GM23248 (cell line): Measurements from ENCODE around the gene ANKS1B. TPM values are rescaled to one million over a fixed set of nuclear protein-coding genes. Genes with fewer than 3 reads are reported as not detected.

Source experiments
- DNase-seq: peaks from one replicate; pipeline ENCODE4 v3.0.0-alpha.2; 2015
- H2AFZ ChIP-seq: fragments of 200-600 bp; sonication (generic); 2 replicates; pipeline ENCODE4 v1.6.1; 2016; ENCODE audit warnings: antibody characterized with exemption
- H3F3A ChIP-seq: fragments of 200-600 bp; sonication (generic); 2 replicates; pipeline ENCODE4 v1.6.1; 2016; ENCODE audit warnings: mild to moderate bottlenecking, antibody characterized with exemption, mixed run types; ENCODE audit not compliant: insufficient read depth
- H3K27ac ChIP-seq: fragments of 200-600 bp; sonication (generic); 2 replicates; pipeline ENCODE4 v1.5.1; 2016; ENCODE audit warnings: mild to moderate bottlenecking
- H3K27me3 ChIP-seq: fragments of 200-600 bp; sonication (generic); replicated peaks from 2 replicates; pipeline ENCODE4 v1.6.1; 2016; ENCODE audit warnings: mild to moderate bottlenecking; ENCODE audit not compliant: insufficient read depth
- H3K36me3 ChIP-seq: fragments of 200-600 bp; sonication (generic); 2 replicates; pipeline ENCODE4 v1.6.1; 2016; ENCODE audit warnings: low read depth, mild to moderate bottlenecking
- H3K4me1 ChIP-seq: fragments of 200-600 bp; sonication (generic); 2 replicates; pipeline ENCODE4 v1.6.1; 2016; ENCODE audit warnings: mild to moderate bottlenecking; ENCODE audit not compliant: insufficient read depth
- H3K4me2 ChIP-seq: fragments of 200-600 bp; sonication (generic); one replicate; pipeline ENCODE4 v1.6.1; 2016; ENCODE audit warnings: mild to moderate bottlenecking; ENCODE audit not compliant: unreplicated experiment
- H3K4me3 ChIP-seq: fragments of 200-600 bp; sonication (generic); 2 replicates; pipeline ENCODE4 v1.5.1; 2016; ENCODE audit warnings: mild to moderate bottlenecking
- H3K79me2 ChIP-seq: fragments of 200-600 bp; sonication (generic); 2 replicates; pipeline ENCODE4 v1.6.1; 2016; ENCODE audit warnings: mild to moderate bottlenecking; ENCODE audit not compliant: insufficient read depth
- H3K9ac ChIP-seq: fragments of 200-600 bp; sonication (generic); 2 replicates; pipeline ENCODE4 v1.6.1; 2016; ENCODE audit warnings: mild to moderate bottlenecking
- H3K9me2 ChIP-seq: fragments of 200-600 bp; sonication (generic); 2 replicates; pipeline ENCODE4 v1.6.1; 2016; ENCODE audit warnings: mixed run types, mild to moderate bottlenecking, moderate library complexity; ENCODE audit not compliant: insufficient read depth
- H3K9me3 ChIP-seq: fragments of 200-600 bp; sonication (generic); one replicate; pipeline ENCODE4 v1.6.1; 2017; ENCODE audit warnings: low read depth
- H4K20me1 ChIP-seq: fragments of 200-600 bp; sonication (generic); 2 replicates; pipeline ENCODE4 v1.6.0; 2016; ENCODE audit not compliant: insufficient read depth
- EZH2 ChIP-seq: fragments of 200-600 bp; sonication (generic); IDR thresholded peaks from 2 replicates; pipeline ENCODE4 v1.6.1; 2018; ENCODE audit warnings: antibody characterized with exemption, mild to moderate bottlenecking; ENCODE audit not compliant: insufficient read depth, poor library complexity, severe bottlenecking
- EZH2phosphoT487 ChIP-seq: fragments of 200-600 bp; sonication (generic); IDR thresholded peaks from 2 replicates; pipeline ENCODE4 v1.6.1; 2018; ENCODE audit warnings: antibody characterized with exemption, moderate library complexity, mild to moderate bottlenecking, low read depth; ENCODE audit not compliant: insufficient read depth
- WGBS, 2 experiments: methylation state at CpG; one replicate each; pipeline ENCODE4 v1.1.6; 2015 to 2017; ENCODE audit warnings: low lambda C conversion rate in 2 of 2, low coverage in 1 of 2; ENCODE audit errors: missing lambda C conversion rate in 2 of 2; 5-methylcytosine and 5-hydroxymethylcytosine counted together
- in situ Hi-C: fragments of 300-500 bp; cut with MboI; formaldehyde crosslinking; loops from 2 replicates; pipeline ENCODE4 v1.15.0; 2020
- polyA plus RNA-seq: library from polyadenylated mRNA; unstranded; fragments of >200 nt; fragmentation: Nextera tagmentation; extraction: Ambion mirVana; gene quantifications from 2 replicates; pipeline ENCODE4 v1.2.1, GENCODE V29; 2016
- total RNA-seq: library from RNA; depleted of rRNA; stranded (reverse); fragments of >200 nt; shearing (Covaris generic); gene quantifications from 2 replicates; pipeline ENCODE4 v1.2.3, GENCODE V29; 2014

The ANKS1B gene
- total and polyA plus RNA-seq, 2 experiments from 2014 or later: not detected

DNA sequence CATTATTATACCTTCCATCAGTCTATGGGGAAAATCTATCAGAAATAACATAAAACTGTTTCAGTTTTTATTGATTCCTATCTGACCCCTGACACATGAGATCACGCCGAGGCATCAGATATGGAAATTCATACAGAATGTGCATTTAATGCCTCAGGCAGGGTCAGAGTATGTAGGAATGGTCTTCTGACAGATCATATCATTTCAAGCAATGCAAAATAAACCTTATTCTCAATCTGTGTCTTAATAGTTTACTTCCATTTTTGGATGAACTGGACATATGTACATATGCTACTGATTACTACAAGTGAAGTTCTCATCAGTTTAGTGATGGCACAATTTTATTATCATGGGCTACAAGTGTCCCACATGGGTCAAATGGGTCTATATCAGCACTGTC lies 150.0 kb downstream of the ANKS1B start:
- Histone ChIP-seq H3K9ac (no peak overlapping the region), H3K4me2 (no peak overlapping the region), H3K27ac (no peak overlapping the region), H3K9me2 (no peaks in the 10 kb centered on the region), H3K4me1 (no peaks in the 10 kb centered on the region), H3K27me3 (no peaks in the 10 kb centered on the region), H3K79me2 (no peaks in the 10 kb centered on the region), H2AFZ (no peak overlapping the region), H3K9me3 (no peaks in the 10 kb centered on the region), H3K36me3 (no peaks in the 10 kb centered on the region), H3K4me3 (no peak overlapping the region), H4K20me1 (no peaks in the 10 kb centered on the region), H3F3A (no peaks in the 10 kb centered on the region)
- TF ChIP-seq EZH2phosphoT487 (no peak), EZH2 (no peak)
- WGBS, 2 experiments: 87 to 90% methylated on average over 2 of the region's 2 CpGs
- in situ Hi-C loops: no loop called here
- no peak for DNase-seq

DNA sequence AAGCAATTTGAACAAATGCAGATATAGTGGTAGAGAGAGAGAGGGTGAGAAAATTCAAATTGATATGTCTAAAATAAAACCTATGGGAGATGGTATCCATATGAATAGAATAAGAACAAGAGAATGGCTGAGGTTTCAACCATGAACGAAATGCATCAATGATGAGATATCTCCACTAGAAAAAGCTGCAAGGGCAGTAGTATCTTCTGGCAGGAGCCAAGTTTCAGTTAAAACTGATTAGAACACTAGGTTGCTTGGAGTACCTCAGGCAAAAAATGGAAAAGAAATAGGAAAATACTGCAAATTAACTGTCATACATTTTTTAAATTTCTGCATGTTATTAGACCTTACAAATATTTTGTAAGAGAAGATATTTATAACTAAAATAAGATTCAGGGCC lies 151.3 kb downstream of the ANKS1B start:
- TF ChIP-seq EZH2phosphoT487 (no peak), EZH2 (no peak)

DNA sequence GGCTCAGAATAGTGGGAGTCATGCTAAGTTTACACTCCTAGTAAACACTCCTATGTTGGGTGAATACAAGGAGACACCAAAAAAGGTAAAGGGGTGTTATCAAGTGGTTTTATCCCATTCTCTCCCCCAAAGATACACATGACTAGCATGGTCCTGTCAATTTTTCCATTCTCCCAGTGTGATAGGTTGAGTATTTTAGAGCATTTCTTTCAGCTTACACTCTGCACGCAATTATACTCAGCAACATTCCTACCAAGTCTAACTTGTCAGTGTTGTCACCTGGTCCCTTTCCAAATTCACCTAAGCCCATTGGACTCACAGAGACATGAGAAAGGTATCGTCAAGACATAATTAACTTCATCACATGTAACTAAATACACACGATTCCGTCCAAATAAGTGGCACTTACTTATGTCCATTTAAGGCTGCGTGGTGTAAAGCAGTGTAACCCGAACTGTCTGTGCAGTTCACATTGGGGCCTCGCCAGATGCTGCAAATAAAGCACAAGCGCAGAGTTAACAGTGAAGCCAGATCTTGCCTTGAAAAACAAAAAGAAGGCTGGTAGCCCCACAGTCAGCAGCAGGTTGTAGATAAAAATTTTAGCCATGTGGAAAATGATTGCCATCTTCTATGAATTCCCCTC lies 159.7 kb downstream of the ANKS1B start:
- 45 to 57% methylated on average over 8 of the region's 8 CpGs for WGBS, 2 experiments
- no peaks in the 10 kb centered on the region for H3F3A ChIP-seq
- no peak for DNase-seq

More for the DNA sequence above, 151.3 kb downstream of the ANKS1B start:
- DNase-seq: no peak
- Histone ChIP-seq H4K20me1 (no peaks in the 10 kb centered on the region), H3K9me2 (no peaks in the 10 kb centered on the region), H3K36me3 (no peaks in the 10 kb centered on the region), H3K4me1 (no peaks in the 10 kb centered on the region), H3K4me2 (no peak overlapping the region), H3K9ac (no peak overlapping the region), H3K79me2 (no peaks in the 10 kb centered on the region), H3K27ac (no peak overlapping the region), H2AFZ (no peak overlapping the region), H3F3A (no peaks in the 10 kb centered on the region), H3K4me3 (no peak overlapping the region), H3K27me3 (no peaks in the 10 kb centered on the region), H3K9me3 (no peaks in the 10 kb centered on the region)
- WGBS, 2 experiments: 35 to 36% methylated on average over 1 of the region's 1 CpG
- in situ Hi-C loops: no loop called here

DNA sequence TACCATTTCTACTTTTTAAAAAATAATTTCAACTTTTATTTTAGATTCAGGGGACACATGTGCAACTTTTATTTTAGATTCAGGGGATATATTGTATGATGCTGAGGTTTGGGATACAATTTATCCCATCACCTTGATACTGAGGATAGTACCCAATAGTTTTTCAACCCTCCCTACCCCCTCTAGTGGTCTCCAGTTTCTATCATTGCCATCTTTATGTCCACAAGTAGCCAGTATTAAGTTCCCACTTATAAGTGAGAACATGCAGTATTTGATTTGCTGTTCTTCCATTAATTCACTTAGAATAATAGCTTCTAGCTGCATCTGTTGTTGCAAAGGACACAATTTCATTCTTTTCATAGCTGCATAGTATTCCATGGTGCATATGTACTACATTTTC lies 162.5 kb downstream of the ANKS1B start:
- no peak overlapping the region for H3K4me3 ChIP-seq
- H3K27me3 ChIP-seq: no peaks in the 10 kb centered on the region
- DNase-seq: no peak
- H4K20me1 ChIP-seq: no peaks in the 10 kb centered on the region
- no peaks in the 10 kb centered on the region for H3K9me3 ChIP-seq
- H3K9me2 ChIP-seq: no peaks in the 10 kb centered on the region
- H3K4me1 ChIP-seq: no peaks in the 10 kb centered on the region
- no peak overlapping the region for H2AFZ ChIP-seq
- H3F3A ChIP-seq: no peaks in the 10 kb centered on the region
- H3K36me3 ChIP-seq: no peaks in the 10 kb centered on the region
- no peak overlapping the region for H3K27ac ChIP-seq
- TF ChIP-seq EZH2 (no peak), EZH2phosphoT487 (no peak)
- H3K4me2 ChIP-seq: no peak overlapping the region
- no peak overlapping the region for H3K9ac ChIP-seq
- no peaks in the 10 kb centered on the region for H3K79me2 ChIP-seq
- in situ Hi-C loops: no loop called here

More for the DNA sequence above, 159.7 kb downstream of the ANKS1B start:
- Histone ChIP-seq H3K9me2 (no peaks in the 10 kb centered on the region), H3K27ac (no peak overlapping the region), H3K9ac (no peak overlapping the region), H3K79me2 (no peaks in the 10 kb centered on the region), H3K27me3 (no peaks in the 10 kb centered on the region), H3K4me2 (no peak overlapping the region), H4K20me1 (no peaks in the 10 kb centered on the region), H2AFZ (no peak overlapping the region), H3K4me3 (no peak overlapping the region), H3K4me1 (no peaks in the 10 kb centered on the region), H3K36me3 (no peaks in the 10 kb centered on the region), H3K9me3 (no peaks in the 10 kb centered on the region)
- in situ Hi-C loops: no loop called here
- no peak for TF ChIP-seq EZH2phosphoT487
- no peak for TF ChIP-seq EZH2
